ENCODE results near the gene ABI3BP. TPM values are rescaled to one million over a fixed set of nuclear protein-coding genes. Genes with fewer than 3 reads are reported as not detected.

ABI3BP gene
- polyA plus RNA-seq, 3 donors, result not detected

DNA sequence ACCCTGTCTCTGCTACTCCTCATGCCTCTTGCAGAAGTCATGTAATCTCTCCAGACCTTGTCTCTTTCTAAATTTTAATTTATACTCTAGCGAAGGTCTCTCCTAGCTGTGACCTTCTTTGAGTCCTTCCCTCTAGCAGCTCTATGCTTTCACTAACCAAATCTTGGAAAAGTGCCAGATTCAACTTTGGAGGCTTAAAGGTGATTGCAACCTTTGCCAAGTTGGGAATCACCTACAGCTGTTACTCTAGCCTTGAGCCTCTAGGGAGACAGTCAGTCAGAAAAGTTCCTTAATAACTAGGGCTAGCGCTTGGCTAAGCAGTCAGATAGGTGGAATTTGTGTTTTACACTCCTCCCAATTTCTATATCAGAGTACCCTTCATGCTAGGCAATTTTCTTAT lies 46.1 kb upstream of the ABI3BP start:
- TF ChIP-seq, protein P1, sequence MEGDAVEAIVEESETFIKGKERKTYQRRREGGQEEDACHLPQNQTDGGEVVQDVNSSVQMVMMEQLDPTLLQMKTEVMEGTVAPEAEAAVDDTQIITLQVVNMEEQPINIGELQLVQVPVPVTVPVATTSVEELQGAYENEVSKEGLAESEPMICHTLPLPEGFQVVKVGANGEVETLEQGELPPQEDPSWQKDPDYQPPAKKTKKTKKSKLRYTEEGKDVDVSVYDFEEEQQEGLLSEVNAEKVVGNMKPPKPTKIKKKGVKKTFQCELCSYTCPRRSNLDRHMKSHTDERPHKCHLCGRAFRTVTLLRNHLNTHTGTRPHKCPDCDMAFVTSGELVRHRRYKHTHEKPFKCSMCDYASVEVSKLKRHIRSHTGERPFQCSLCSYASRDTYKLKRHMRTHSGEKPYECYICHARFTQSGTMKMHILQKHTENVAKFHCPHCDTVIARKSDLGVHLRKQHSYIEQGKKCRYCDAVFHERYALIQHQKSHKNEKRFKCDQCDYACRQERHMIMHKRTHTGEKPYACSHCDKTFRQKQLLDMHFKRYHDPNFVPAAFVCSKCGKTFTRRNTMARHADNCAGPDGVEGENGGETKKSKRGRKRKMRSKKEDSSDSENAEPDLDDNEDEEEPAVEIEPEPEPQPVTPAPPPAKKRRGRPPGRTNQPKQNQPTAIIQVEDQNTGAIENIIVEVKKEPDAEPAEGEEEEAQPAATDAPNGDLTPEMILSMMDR (IDR thresholded peaks at IDR 0.05), result no peak
- H3K27ac Mint-ChIP-seq, result no peak overlapping the region
- Histone ChIP-seq H3K4me3 (replicated peaks in 1 of 3; ENCODE audit: low read depth in 2 of 3, low read length in 3 of 3) (no peak overlapping the region), H3K36me3 (replicated peaks in 1 of 2; ENCODE audit: control insufficient read depth in 1 of 2, insufficient read depth in 2 of 2, low read length in 2 of 2) (no peaks in the 10 kb centered on the region), H3K27ac (ENCODE audit: low read depth in 1 of 2, low read length in 2 of 2) (no peak overlapping the region), H3K79me2 (ENCODE audit: insufficient read depth, low read length) (no peaks in the 10 kb centered on the region), H3K4me1 (ENCODE audit: control insufficient read depth in 1 of 2, insufficient read depth in 2 of 2, low read length in 2 of 2) (no peaks in the 10 kb centered on the region), H3K9me3 (replicated peaks in 1 of 2; ENCODE audit: control insufficient read depth in 1 of 2, insufficient read depth in 1 of 2, low read length in 2 of 2) (no peaks in the 10 kb centered on the region), H3K9ac (ENCODE audit: insufficient read depth, low read length, poor library complexity, severe bottlenecking) (no peak overlapping the region), H4K20me1 (ENCODE audit: insufficient read depth, low read length) (no peaks in the 10 kb centered on the region), H2AFZ (ENCODE audit: insufficient read depth, low read depth, low read length, poor library complexity, severe bottlenecking) (no peak overlapping the region), H3K4me2 (replicated peaks; ENCODE audit: extremely low read depth, low read length, poor library complexity, severe bottlenecking) (no peak overlapping the region), H3K27me3 (ENCODE audit: control insufficient read depth in 2 of 2, insufficient read depth in 2 of 2, low read length in 2 of 2) (no peaks in the 10 kb centered on the region)
- intact Hi-C loops (cut with micrococcal nuclease), result no loop called here
- no peaks in the 10 kb centered on the region for H3K4me1 Mint-ChIP-seq
- WGBS (ENCODE audit: insufficient coverage), result 100% methylated on average over 1 of the region's 2 CpGs
- DNase-seq, result no peak
- H3K4me3 Mint-ChIP-seq, result no peak overlapping the region
- no peaks in the 10 kb centered on the region for H3K36me3 Mint-ChIP-seq
- peaks cover 0 to 1% (median 0%) of the 10 kb centered on the region in 3 donors for H3K27me3 Mint-ChIP-seq (ENCODE audit: low read depth in 3 of 3)
- H3K9me3 Mint-ChIP-seq, result peaks cover 0 to 11% (median 4%) of the 10 kb centered on the region in 7 donors

DNA sequence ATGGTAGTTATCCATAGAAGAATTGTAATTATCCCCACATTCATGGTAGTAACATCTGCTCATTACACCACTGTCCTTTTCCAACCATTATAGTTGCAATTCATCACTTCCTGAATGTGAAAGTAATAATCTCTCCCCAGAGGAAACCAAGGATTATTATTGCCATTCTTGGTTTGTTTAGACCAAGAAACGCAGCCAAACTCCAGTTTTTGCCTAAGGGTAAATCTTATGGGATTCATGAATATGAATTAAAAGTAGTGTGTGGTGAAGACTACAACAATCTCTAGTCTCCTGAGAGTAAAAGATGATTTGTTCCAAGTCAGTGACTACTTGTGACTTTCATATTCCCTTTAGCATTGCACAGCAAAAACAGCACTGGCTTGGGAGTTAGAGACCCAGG lies 45.7 kb upstream of the ABI3BP start:
- H3K9me3 Mint-ChIP-seq, result peaks cover 0 to 12% (median 4%) of the 10 kb centered on the region in 7 donors
- H3K9me3 ChIP-seq (replicated peaks in 1 of 2; ENCODE audit: control insufficient read depth in 1 of 2, insufficient read depth in 1 of 2, low read length in 2 of 2), result no peaks in the 10 kb centered on the region
- H3K9ac ChIP-seq (ENCODE audit: insufficient read depth, low read length, poor library complexity, severe bottlenecking), result no peak overlapping the region
- no peaks in the 10 kb centered on the region for H3K27me3 ChIP-seq (ENCODE audit: control insufficient read depth in 2 of 2, insufficient read depth in 2 of 2, low read length in 2 of 2)
- H3K4me3 ChIP-seq (replicated peaks in 1 of 3; ENCODE audit: low read depth in 2 of 3, low read length in 3 of 3), result no peak overlapping the region
- no peaks in the 10 kb centered on the region for H3K79me2 ChIP-seq (ENCODE audit: insufficient read depth, low read length)
- no peaks in the 10 kb centered on the region for H4K20me1 ChIP-seq (ENCODE audit: insufficient read depth, low read length)
- no peaks in the 10 kb centered on the region for H3K4me1 Mint-ChIP-seq
- H3K27ac ChIP-seq (ENCODE audit: low read depth in 1 of 2, low read length in 2 of 2), result no peak overlapping the region
- H3K27ac Mint-ChIP-seq, result no peak overlapping the region
- no peak overlapping the region for H3K4me3 Mint-ChIP-seq
- no peak overlapping the region for H2AFZ ChIP-seq (ENCODE audit: insufficient read depth, low read depth, low read length, poor library complexity, severe bottlenecking)
- no CpG with 5 or more reads among the region's 1 CpG for WGBS (ENCODE audit: insufficient coverage)
- no peaks in the 10 kb centered on the region for H3K36me3 Mint-ChIP-seq
- no peaks in the 10 kb centered on the region for H3K36me3 ChIP-seq (replicated peaks in 1 of 2; ENCODE audit: control insufficient read depth in 1 of 2, insufficient read depth in 2 of 2, low read length in 2 of 2)
- TF ChIP-seq, protein P1 (IDR thresholded peaks at IDR 0.05), result no peak
- intact Hi-C loops (cut with micrococcal nuclease), result no loop called here
- H3K4me2 ChIP-seq (replicated peaks; ENCODE audit: extremely low read depth, low read length, poor library complexity, severe bottlenecking), result no peak overlapping the region
- no peak for DNase-seq
- peaks cover 0 to 1% (median 0%) of the 10 kb centered on the region in 3 donors for H3K27me3 Mint-ChIP-seq (ENCODE audit: low read depth in 3 of 3)
- H3K4me1 ChIP-seq (ENCODE audit: control insufficient read depth in 1 of 2, insufficient read depth in 2 of 2, low read length in 2 of 2), result no peaks in the 10 kb centered on the region

Measured in CD14-positive monocyte (primary cell).